Measurements from ENCODE around the gene CSAG3.
"Not testable (repeated sequence)": the region's sequence is repeated elsewhere in the genome, so short reads cannot be mapped to it uniquely, and the experiment has no call there.

The CSAG3 gene

DNA sequence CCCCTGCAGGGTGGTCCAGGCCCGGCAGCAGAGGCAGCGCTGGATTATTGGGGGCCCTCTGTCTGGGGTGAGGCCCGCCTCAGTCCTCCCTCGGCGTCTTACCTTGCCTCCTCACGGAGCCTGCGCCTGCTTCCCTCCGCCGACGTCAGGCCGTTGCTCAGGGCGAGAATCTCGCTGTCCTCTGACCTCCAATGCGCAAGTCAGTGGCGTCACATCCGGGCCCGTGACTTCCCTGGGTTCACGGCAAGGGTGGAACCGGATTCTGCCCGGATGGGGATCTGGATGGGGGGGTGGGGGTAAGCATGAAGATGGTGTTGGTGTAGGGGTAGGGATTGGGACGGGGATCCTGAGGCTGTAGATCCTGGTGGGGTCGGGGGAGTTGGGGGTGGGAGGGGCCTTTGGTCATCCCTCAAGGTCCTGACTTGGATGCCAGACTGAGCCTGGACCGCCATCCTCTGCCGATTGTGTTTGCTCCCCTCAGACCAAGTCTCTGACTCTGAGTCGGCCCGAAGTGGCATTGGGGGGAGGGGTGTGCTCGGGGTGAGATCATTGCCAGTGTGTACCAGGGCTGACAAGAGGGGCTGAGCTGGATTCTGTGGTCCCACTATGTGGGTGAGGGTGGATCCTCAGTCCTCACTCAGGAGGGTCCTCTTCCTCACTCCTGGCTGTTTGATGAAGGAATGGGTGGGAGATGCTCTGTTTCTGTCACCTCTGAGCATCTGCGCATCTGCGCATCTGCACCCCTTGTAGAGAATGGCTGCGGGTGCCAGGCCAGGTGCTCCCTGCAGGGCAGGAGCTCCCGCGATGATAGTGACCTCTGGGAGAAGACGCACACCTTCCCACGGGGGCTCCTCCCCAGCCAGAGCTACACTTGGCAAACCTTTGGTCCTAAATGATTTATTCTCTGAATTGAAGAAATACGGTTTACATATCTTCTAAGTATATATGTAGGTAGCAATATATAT, 5.0 kb upstream of the CSAG3 start, which contains the start of gene MAGEA2:
MAGEA2 (minus strand) TSS at position 157 of the 965 bp plus-strand sequence. CDS start 2,479 bp downstream, outside the sequence.
- H3K4me1 ChIP-seq (ENCODE audit: control insufficient read depth, insufficient read depth, low read length); H3K27me3 ChIP-seq (ENCODE audit: control insufficient read depth, insufficient read depth, low read length); H3K9ac ChIP-seq (ENCODE audit: low read depth, low read length); H3K4me3 ChIP-seq (ENCODE audit: low read depth, low read length); H3K36me3 ChIP-seq (ENCODE audit: control insufficient read depth, insufficient read depth, low read length); H3K9me3 ChIP-seq (ENCODE audit: control insufficient read depth, insufficient read depth, low read length): not testable (repeated sequence)

GRCh38 chrX:152754871-152755270, 4.1 kb upstream of the CSAG3 start:
- not testable (repeated sequence) for H3K4me3 ChIP-seq (ENCODE audit: low read depth, low read length); H3K27me3 ChIP-seq (ENCODE audit: control insufficient read depth, insufficient read depth, low read length); H3K4me1 ChIP-seq (ENCODE audit: control insufficient read depth, insufficient read depth, low read length); H3K9me3 ChIP-seq (ENCODE audit: control insufficient read depth, insufficient read depth, low read length); H3K36me3 ChIP-seq (ENCODE audit: control insufficient read depth, insufficient read depth, low read length); H3K9ac ChIP-seq (ENCODE audit: low read depth, low read length)

DNA sequence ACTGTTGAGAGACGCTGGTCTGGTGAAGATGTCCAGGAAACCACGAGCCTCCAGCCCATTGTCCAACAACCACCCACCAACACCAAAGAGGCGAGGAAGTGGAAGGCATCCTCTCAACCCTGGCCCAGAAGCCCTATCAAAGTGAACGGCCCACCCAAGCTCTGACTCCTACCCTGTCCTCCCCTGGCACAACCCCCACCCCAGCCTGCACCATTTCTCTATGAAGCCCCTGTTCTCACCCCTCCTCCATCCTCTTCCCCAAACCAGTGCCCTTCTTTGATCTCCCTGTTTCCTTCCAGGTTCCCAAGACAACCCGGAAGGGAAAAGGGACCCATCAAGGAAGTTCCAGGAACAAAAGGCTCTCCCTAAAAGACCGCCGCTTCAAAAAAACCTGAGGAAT, 526 bp downstream of the CSAG3 start:
- not testable (repeated sequence) for H3K9ac ChIP-seq (ENCODE audit: low read depth, low read length); H3K9me3 ChIP-seq (ENCODE audit: control insufficient read depth, insufficient read depth, low read length); H3K4me1 ChIP-seq (ENCODE audit: control insufficient read depth, insufficient read depth, low read length); H3K27me3 ChIP-seq (ENCODE audit: control insufficient read depth, insufficient read depth, low read length); H3K36me3 ChIP-seq (ENCODE audit: control insufficient read depth, insufficient read depth, low read length); H3K4me3 ChIP-seq (ENCODE audit: low read depth, low read length)

DNA sequence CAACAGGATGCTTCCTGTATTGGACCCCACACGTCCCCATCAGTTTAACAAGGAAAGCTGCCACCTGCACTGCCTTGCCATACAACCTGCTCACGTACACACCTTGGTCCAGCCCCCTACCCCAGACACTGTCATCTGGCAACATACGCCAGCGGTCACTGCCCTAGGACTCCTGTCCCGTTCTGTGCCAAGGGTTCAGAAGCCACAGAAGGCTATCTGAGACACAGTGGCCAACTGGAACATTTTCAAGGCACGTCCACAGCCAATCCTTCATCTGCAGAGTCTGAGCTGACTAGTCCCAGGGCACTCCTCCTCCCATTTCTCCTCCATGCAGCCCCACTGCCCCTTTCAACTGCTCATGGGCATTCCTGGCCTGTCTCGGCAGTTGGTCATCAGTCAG, 2.6 kb downstream of the CSAG3 start:
- not testable (repeated sequence) for H3K36me3 ChIP-seq (ENCODE audit: control insufficient read depth, insufficient read depth, low read length); H3K4me3 ChIP-seq (ENCODE audit: low read depth, low read length); H3K4me1 ChIP-seq (ENCODE audit: control insufficient read depth, insufficient read depth, low read length); H3K27me3 ChIP-seq (ENCODE audit: control insufficient read depth, insufficient read depth, low read length); H3K9me3 ChIP-seq (ENCODE audit: control insufficient read depth, insufficient read depth, low read length); H3K9ac ChIP-seq (ENCODE audit: low read depth, low read length)

DNA sequence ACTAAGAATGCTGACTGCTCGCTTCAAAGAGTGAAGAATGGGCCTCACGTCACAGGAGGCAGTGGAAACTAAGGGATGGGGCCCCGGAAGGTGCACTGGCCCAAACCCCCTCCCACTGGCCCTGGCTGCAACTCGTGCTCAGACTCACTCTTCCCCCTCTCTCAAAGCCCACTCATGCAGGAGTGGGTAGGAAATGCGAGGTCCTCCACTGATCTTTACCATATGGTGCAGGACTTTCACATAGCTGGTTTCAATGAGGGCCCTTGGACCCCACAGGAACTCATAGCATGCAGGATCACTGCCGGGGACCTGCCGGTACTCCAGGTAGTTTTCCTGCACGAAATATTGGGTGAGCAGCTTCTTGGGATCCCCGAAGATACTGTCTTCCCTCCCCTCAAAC, 7.5 kb downstream of the CSAG3 start:
- H3K9me3 ChIP-seq (ENCODE audit: control insufficient read depth, insufficient read depth, low read length); H3K36me3 ChIP-seq (ENCODE audit: control insufficient read depth, insufficient read depth, low read length); H3K4me3 ChIP-seq (ENCODE audit: low read depth, low read length); H3K27me3 ChIP-seq (ENCODE audit: control insufficient read depth, insufficient read depth, low read length); H3K9ac ChIP-seq (ENCODE audit: low read depth, low read length); H3K4me1 ChIP-seq (ENCODE audit: control insufficient read depth, insufficient read depth, low read length): not testable (repeated sequence)

- not testable (repeated sequence) for H3K36me3 ChIP-seq (ENCODE audit: control insufficient read depth, insufficient read depth, low read length); H3K4me1 ChIP-seq (ENCODE audit: control insufficient read depth, insufficient read depth, low read length); H3K4me3 ChIP-seq (ENCODE audit: low read depth, low read length); H3K27me3 ChIP-seq (ENCODE audit: control insufficient read depth, insufficient read depth, low read length); H3K9me3 ChIP-seq (ENCODE audit: control insufficient read depth, insufficient read depth, low read length); H3K9ac ChIP-seq (ENCODE audit: low read depth, low read length)
These were observed 10.7 kb downstream of the CSAG3 start, which contains the start of gene MAGEA6 for GRCh38 chrX:152769549-152770289. MAGEA6 (minus strand) TSS chrX:152769689; CDS start chrX:152767650, 2,039 bp downstream.

DNA sequence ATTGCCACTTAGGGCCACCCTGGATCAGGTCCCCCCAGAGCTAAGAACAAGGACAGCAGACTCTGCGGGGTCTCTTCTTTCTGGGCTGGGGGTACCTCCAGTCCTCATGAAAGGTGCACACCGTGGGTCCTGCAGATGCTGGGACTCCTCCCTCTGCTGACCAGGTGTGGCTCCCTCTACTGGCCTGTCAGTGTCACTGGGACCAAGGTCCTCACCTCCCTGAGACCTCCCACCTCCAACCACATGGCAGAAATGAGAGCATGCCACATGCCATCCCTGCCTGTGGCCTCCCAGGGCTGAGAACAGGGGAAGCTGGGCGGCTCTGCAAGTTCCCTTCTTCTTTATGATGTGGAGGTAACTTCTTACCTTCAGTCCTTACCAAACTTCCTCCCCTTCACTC, 28.0 kb downstream of the CSAG3 start:
- H3K9me3 ChIP-seq (ENCODE audit: control insufficient read depth, insufficient read depth, low read length); H3K9ac ChIP-seq (ENCODE audit: low read depth, low read length); H3K4me1 ChIP-seq (ENCODE audit: control insufficient read depth, insufficient read depth, low read length); H3K27me3 ChIP-seq (ENCODE audit: control insufficient read depth, insufficient read depth, low read length); H3K36me3 ChIP-seq (ENCODE audit: control insufficient read depth, insufficient read depth, low read length); H3K4me3 ChIP-seq (ENCODE audit: low read depth, low read length): not testable (repeated sequence)

- no peaks in the 10 kb centered on the region for H3K4me1 ChIP-seq (ENCODE audit: control insufficient read depth, insufficient read depth, low read length)
- no peak overlapping the region for H3K9ac ChIP-seq (ENCODE audit: low read depth, low read length)
- no peaks in the 10 kb centered on the region for H3K9me3 ChIP-seq (ENCODE audit: control insufficient read depth, insufficient read depth, low read length)
- H3K27me3 ChIP-seq (ENCODE audit: control insufficient read depth, insufficient read depth, low read length): no peaks in the 10 kb centered on the region
- no peaks in the 10 kb centered on the region for H3K36me3 ChIP-seq (ENCODE audit: control insufficient read depth, insufficient read depth, low read length)
- no peak overlapping the region for H3K4me3 ChIP-seq (ENCODE audit: low read depth, low read length)
These were observed 39.9 kb downstream of the CSAG3 start for GRCh38 chrX:152798945-152799344.

- Histone ChIP-seq H3K9ac (ENCODE audit: low read depth, low read length) (no peak overlapping the region), H3K27me3 (ENCODE audit: control insufficient read depth, insufficient read depth, low read length) (no peaks in the 10 kb centered on the region)
These were observed 47.0 kb downstream of the CSAG3 start for GRCh38 chrX:152806035-152806434.

More at GRCh38 chrX:152806035-152806434, 47.0 kb downstream of the CSAG3 start:
- H3K9me3 ChIP-seq (ENCODE audit: control insufficient read depth, insufficient read depth, low read length): no peaks in the 10 kb centered on the region
- H3K36me3 ChIP-seq (ENCODE audit: control insufficient read depth, insufficient read depth, low read length): no peaks in the 10 kb centered on the region
- no peaks in the 10 kb centered on the region for H3K4me1 ChIP-seq (ENCODE audit: control insufficient read depth, insufficient read depth, low read length)
- no peak overlapping the region for H3K4me3 ChIP-seq (ENCODE audit: low read depth, low read length)
